SK-N-SH (cell line): ENCODE results near the gene APLP2. TPM values are rescaled to one million over a fixed set of nuclear protein-coding genes. Genes with fewer than 3 reads are reported as not detected.

Source experiments
- CTCF ChIA-PET: fragments of 300-600, 350-600 bp; formaldehyde crosslinking; extraction: SDS; loops from one replicate; lab custom pipeline; 2021; lab: Yijun Ruan, JAX
- POLR2A ChIA-PET: fragments of 350-600 bp; sonication (Branson Sonifier 250); formaldehyde crosslinking; extraction: SDS; loops from one replicate; lab custom pipeline; 2020; ENCODE audit warnings: antibody characterized with exemption, inconsistent platforms; lab: Yijun Ruan, JAX
- DNase-seq: peaks from one replicate; pipeline ENCODE4 v3.0.0; 2012
- H2AFZ ChIP-seq: fragments of 200-600 bp; sonication (generic); 2 replicates; pipeline ENCODE4 v1.8.1; 2016; ENCODE audit warnings: antibody characterized with exemption, mild to moderate bottlenecking, low read depth
- H3F3A ChIP-seq: fragments of 200-600 bp; sonication (generic); replicated peaks from 2 replicates; pipeline ENCODE3; 2016; ENCODE audit warnings: antibody characterized with exemption, mild to moderate bottlenecking; ENCODE audit not compliant: insufficient read depth
- H3K27ac ChIP-seq, 2 experiments: fragments of 200-500 bp in 1 of 2; fragments of 200-600 bp in 1 of 2; sonication (Bioruptor generic) in 1 of 2; sonication (generic), shearing (Covaris generic) in 1 of 2; 2 replicates each; pipeline versions ENCODE4 v1.5.1 to v1.6.1; 2014 to 2016; ENCODE audit warnings: low read depth in 2 of 2, inconsistent platforms in 1 of 2, low read length in 1 of 2, mild to moderate bottlenecking in 1 of 2, mixed read lengths in 1 of 2
- H3K27me3 ChIP-seq: fragments of 200-600 bp; sonication (generic), shearing (Covaris generic); 2 replicates; pipeline ENCODE4 v1.6.1; 2016; ENCODE audit warnings: mixed run types; ENCODE audit not compliant: insufficient read depth
- H3K36me3 ChIP-seq, 2 experiments: fragments of 200-500 bp in 1 of 2; fragments of 200-600 bp in 1 of 2; sonication (Bioruptor generic) in 1 of 2; sonication (generic) in 1 of 2; replicated peaks in 1 of 2; 2 replicates each; pipeline versions ENCODE3 to v1.5.1; 2014 to 2016; ENCODE audit warnings: low read length in 1 of 2, mild to moderate bottlenecking in 1 of 2; ENCODE audit not compliant: insufficient read depth in 2 of 2, control insufficient read depth in 1 of 2
- H3K4me1 ChIP-seq, 2 experiments: fragments of 200-500 bp in 1 of 2; fragments of 200-600 bp in 1 of 2; sonication (Bioruptor generic) in 1 of 2; sonication (generic), shearing (Covaris generic) in 1 of 2; 2 replicates each; pipeline versions ENCODE4 v1.5.1 to v1.6.1; 2014 to 2016; ENCODE audit warnings: low read depth in 1 of 2, low read length in 1 of 2, mixed run types in 1 of 2; ENCODE audit not compliant: insufficient read depth in 2 of 2, control insufficient read depth in 1 of 2
- H3K4me2 ChIP-seq: fragments of 200-600 bp; sonication (generic), shearing (Covaris generic); 2 replicates; pipeline ENCODE4 v1.6.1; 2017; ENCODE audit warnings: mixed run types
- H3K4me3 ChIP-seq, 2 experiments: fragments of 200-500 bp in 1 of 2; fragments of 200-600 bp in 1 of 2; sonication (Bioruptor generic) in 1 of 2; sonication (generic), shearing (Covaris generic) in 1 of 2; 2 replicates each; pipeline versions ENCODE4 v1.5.1 to v1.8.1; 2014 to 2016; ENCODE audit warnings: low read depth in 2 of 2, inconsistent platforms in 1 of 2, low read length in 1 of 2, mild to moderate bottlenecking in 1 of 2, mixed read lengths in 1 of 2, moderate library complexity in 1 of 2
- H3K79me2 ChIP-seq: fragments of 200-600 bp; sonication (generic); 2 replicates; pipeline ENCODE4 v1.8.1; 2017; ENCODE audit warnings: mild to moderate bottlenecking; ENCODE audit not compliant: insufficient read depth
- H3K9ac ChIP-seq: fragments of 200-600 bp; sonication (generic); 2 replicates; pipeline ENCODE4 v1.6.1; 2017; ENCODE audit warnings: mixed run types
- H3K9me2 ChIP-seq: fragments of 200-600 bp; sonication (generic); 2 replicates; pipeline ENCODE4 v1.6.1; 2017; ENCODE audit warnings: mixed run types
- H3K9me3 ChIP-seq: fragments of 200-600 bp; sonication (generic); 2 replicates; pipeline ENCODE4 v1.6.1; 2017; ENCODE audit warnings: mixed run types, mild to moderate bottlenecking, moderate library complexity
- H4K20me1 ChIP-seq: fragments of 200-600 bp; sonication (generic); 2 replicates; pipeline ENCODE4 v1.6.1; 2017; ENCODE audit warnings: mild to moderate bottlenecking, mixed run types; ENCODE audit not compliant: insufficient read depth
- EP300 ChIP-seq, 2 experiments: IDR thresholded peaks; 2 replicates each; pipeline versions ENCODE4 v1.4.0 to v1.6.1; 2012; ENCODE audit warnings: borderline replicate concordance in 1 of 2, low read depth in 1 of 2, low read length in 1 of 2
- EZH2phosphoT487 ChIP-seq: fragments of 200-600 bp; sonication (generic); IDR thresholded peaks from 2 replicates; pipeline ENCODE4 v1.6.1; 2017; ENCODE audit warnings: low read depth, mixed run types, mild to moderate bottlenecking, antibody characterized with exemption, moderate library complexity, borderline replicate concordance
- JUND ChIP-seq: IDR thresholded peaks from 2 replicates; pipeline ENCODE4 v1.4.0; 2012
- MEF2A ChIP-seq: IDR thresholded peaks from 2 replicates; pipeline ENCODE4 v1.4.0; 2012; ENCODE audit warnings: low read depth, borderline replicate concordance
- NRF1 ChIP-seq: IDR thresholded peaks from 2 replicates; pipeline ENCODE4 v1.6.1; 2012; ENCODE audit warnings: low read depth, mild to moderate bottlenecking, low read length
- PBX3 ChIP-seq: IDR thresholded peaks from 2 replicates; pipeline ENCODE4; 2012
- POLR2AphosphoS5 ChIP-seq: IDR thresholded peaks from 2 replicates; pipeline ENCODE4 v1.6.1; 2012; ENCODE audit warnings: low read depth, low read length
- REST ChIP-seq: IDR thresholded peaks from 2 replicates; pipeline ENCODE4 v1.6.1; 2012; ENCODE audit warnings: mild to moderate bottlenecking, low read depth, low read length, moderate library complexity
- SIN3A ChIP-seq: IDR thresholded peaks from 2 replicates; pipeline ENCODE4 v1.6.1; 2012; ENCODE audit warnings: low read depth, mild to moderate bottlenecking, low read length, moderate library complexity, borderline replicate concordance
- TCF12 ChIP-seq: IDR thresholded peaks from 2 replicates; pipeline ENCODE4 v1.4.0; 2012
- TEAD4 ChIP-seq: IDR thresholded peaks from 2 replicates; pipeline ENCODE4 v1.4.0; 2012; ENCODE audit warnings: mild to moderate bottlenecking, borderline replicate concordance; ENCODE audit not compliant: insufficient read depth
- YY1 ChIP-seq: IDR thresholded peaks from 2 replicates; pipeline ENCODE4 v1.4.0; 2012; ENCODE audit warnings: low read depth, mild to moderate bottlenecking
- WGBS: methylation state at CpG from one replicate; pipeline ENCODE4 v1.1.6; 2017; ENCODE audit warnings: low lambda C conversion rate; 5-methylcytosine and 5-hydroxymethylcytosine counted together
- polyA plus RNA-seq, 3 experiments: library from polyadenylated mRNA; depleted of rRNA; stranded (reverse); fragments of >200 nt; gene quantifications; 2 replicates each; pipeline ENCODE4 v1.2.3, GENCODE V29; 2012
- TF ChIP-seq, protein P1 (sequence below): fragments of 150-350 bp; IDR thresholded peaks from 2 replicates; pipeline ENCODE4 v1.6.1; 2017; ENCODE audit warnings: antibody characterized with exemption, low read length, low read depth, borderline replicate concordance

The APLP2 gene
- polyA plus RNA-seq, 1 of the 3 experiments (the other 2 are of a cell fraction) = 424 TPM

- TF ChIP-seq, protein P1, sequence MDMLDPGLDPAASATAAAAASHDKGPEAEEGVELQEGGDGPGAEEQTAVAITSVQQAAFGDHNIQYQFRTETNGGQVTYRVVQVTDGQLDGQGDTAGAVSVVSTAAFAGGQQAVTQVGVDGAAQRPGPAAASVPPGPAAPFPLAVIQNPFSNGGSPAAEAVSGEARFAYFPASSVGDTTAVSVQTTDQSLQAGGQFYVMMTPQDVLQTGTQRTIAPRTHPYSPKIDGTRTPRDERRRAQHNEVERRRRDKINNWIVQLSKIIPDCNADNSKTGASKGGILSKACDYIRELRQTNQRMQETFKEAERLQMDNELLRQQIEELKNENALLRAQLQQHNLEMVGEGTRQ = no peak
- peak; percentile 39; the same call in 1 of the 2 replicates for TF ChIP-seq JUND
- peak; percentile 21; the same call in 1 of the 2 replicates for TF ChIP-seq PBX3
- no peak; the same call in 1 of the 2 replicates for TF ChIP-seq TCF12
- TF ChIP-seq TEAD4 = no peak
- TF ChIP-seq YY1 = no peak
- no peak for TF ChIP-seq NRF1
- TF ChIP-seq EZH2phosphoT487 = no peak
- no peak for TF ChIP-seq MEF2A
Measured at GRCh38 chr11:130124096-130124495, 54.4 kb downstream of the APLP2 start (continued).

DNA sequence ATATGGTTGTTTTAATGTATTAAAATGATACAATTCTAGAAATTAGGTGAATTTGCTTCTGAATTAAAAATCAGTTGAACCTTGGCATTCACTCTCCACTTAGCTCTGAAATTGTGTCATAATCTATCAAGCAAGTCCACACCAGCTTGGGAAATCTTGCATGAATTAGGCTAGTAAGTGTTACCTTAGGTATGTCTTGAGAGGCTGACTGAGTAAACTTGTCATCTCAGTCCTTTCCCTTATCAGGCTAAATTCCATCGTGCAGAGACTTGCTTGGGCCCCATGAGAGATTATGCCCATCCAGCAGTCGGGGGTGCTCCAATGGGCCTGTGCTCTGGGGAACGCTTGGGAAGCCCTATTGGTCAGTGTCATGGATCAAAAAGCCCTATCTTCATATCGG is 55.9 kb downstream of the APLP2 start:
- Histone ChIP-seq H3K27me3 (no peaks in the 10 kb centered on the region), H3K79me2 (peaks cover 36% of the 10 kb centered on the region), H3K9me3 (no peaks in the 10 kb centered on the region), H3K27ac (no peak overlapping the region), H3K9me2 (no peaks in the 10 kb centered on the region), H2AFZ (no peak overlapping the region), H3K4me2 (no peak overlapping the region), H3K4me3 (no peak overlapping the region), H3K9ac (no peak overlapping the region), H4K20me1 (peaks cover 56% of the 10 kb centered on the region), H3F3A (peaks cover 17% of the 10 kb centered on the region), H3K36me3 (peaks cover 77 to 85% of the 10 kb centered on the region in 2 experiments), H3K4me1 (peaks cover 0 to 2% of the 10 kb centered on the region in 2 experiments; a peak in 1 of 4 replicates)
- ChIA-PET POLR2A (no interaction called here), CTCF (interaction anchor here (0.5 to 2.6 kb wide), 2 partner anchors 11 to 202 kb away, joined by 3 to 10 read pairs; no protein-coding TSS in a partner anchor)
- TF ChIP-seq POLR2AphosphoS5 = no peak
- no peak for TF ChIP-seq EP300 (IDR thresholded peaks at IDR 0.05; ENCODE audit: borderline replicate concordance in 1 of 2, low read depth in 1 of 2, low read length in 1 of 2)
- TF ChIP-seq SIN3A = no peak
- TF ChIP-seq REST = no peak
- no peak for TF ChIP-seq TCF12
- WGBS = 96% methylated on average over 4 of the region's 4 CpGs
- DNase-seq = no peak
